ENCODE data around the gene PDHA1. TPM values are rescaled to one million over a fixed set of nuclear protein-coding genes. Genes with fewer than 3 reads are reported as not detected.

Gene PDHA1
- total RNA-seq, 4 donors from 2014 or later, result 48.8 to 121 (median 66.5) TPM

GRCh38 chrX:19373351-19373891 lies 29.7 kb downstream of the PDHA1 start:
- intact Hi-C loops (cut with DNase I), result no loop called here
- H3K36me3 ChIP-seq, result no peaks in the 10 kb centered on the region
- TF ChIP-seq POLR2A (IDR thresholded peaks at IDR 0.05) (no peak), CTCF (IDR thresholded peaks at IDR 0.05) (no peak)
- WGBS, 2 donors, result 44 to 46% methylated on average over 9 to 15 of the region's 23 CpGs
- no peaks in the 10 kb centered on the region for H3K9me3 ChIP-seq
- peak overlapping the region in 2 of 4 donors; percentile 34 to 61 for H3K4me3 ChIP-seq
- H3K27me3 ChIP-seq, result no peaks in the 10 kb centered on the region
- no peak overlapping the region for H3K27ac ChIP-seq
- DNase-seq, result no peak
- peaks cover 0 to 10% (median 0%) of the 10 kb centered on the region in 3 donors for H3K4me1 ChIP-seq

- Histone ChIP-seq H3K36me3 (no peaks in the 10 kb centered on the region), H3K27me3 (no peaks in the 10 kb centered on the region), H3K4me3 (no peak overlapping the region), H3K27ac (no peak overlapping the region), H3K9me3 (no peaks in the 10 kb centered on the region), H3K4me1 (peaks cover 0 to 10% (median 0%) of the 10 kb centered on the region in 3 donors)
- DNase-seq, result no peak
- 50% methylated on average over 1 of the region's 8 CpGs; no CpG with 5 or more reads in 1 of the 2 donors for WGBS, 2 donors
- intact Hi-C loops (cut with DNase I), result no loop called here
- no peak for TF ChIP-seq CTCF (IDR thresholded peaks at IDR 0.05)
- no peak for TF ChIP-seq POLR2A (IDR thresholded peaks at IDR 0.05)
Measured at GRCh38 chrX:19375546-19375945, 31.8 kb downstream of the PDHA1 start.

DNA sequence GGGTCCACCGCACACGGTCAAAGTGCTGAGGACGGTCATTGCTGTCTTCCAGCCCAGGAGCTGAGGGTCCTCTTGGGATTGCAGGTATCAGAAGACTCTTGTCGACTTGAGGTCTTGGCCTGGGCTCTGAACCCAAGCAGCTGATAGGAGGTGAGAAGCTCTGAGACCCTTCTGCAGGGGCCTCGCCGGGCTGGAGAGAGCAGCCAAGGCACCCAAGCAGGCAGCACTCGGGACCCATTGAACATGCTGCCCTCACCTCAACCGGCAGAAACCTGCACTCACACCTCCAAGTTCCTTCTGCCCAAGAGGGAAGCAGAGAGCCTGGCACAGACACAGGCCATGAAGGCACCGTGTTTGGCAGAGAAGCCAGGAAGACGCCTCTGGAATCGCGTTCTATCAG lies 34.1 kb downstream of the PDHA1 start:
- TF ChIP-seq POLR2A (IDR thresholded peaks at IDR 0.05), result no peak
- 94% methylated on average over 7 of the region's 12 CpGs; no CpG with 5 or more reads in 1 of the 2 donors for WGBS, 2 donors
- no peak for DNase-seq
- Histone ChIP-seq H3K27me3 (no peaks in the 10 kb centered on the region), H3K36me3 (no peaks in the 10 kb centered on the region), H3K4me1 (peaks cover 0 to 6% (median 0%) of the 10 kb centered on the region in 3 donors), H3K4me3 (no peak overlapping the region), H3K27ac (no peak overlapping the region), H3K9me3 (no peaks in the 10 kb centered on the region)
- intact Hi-C loops (cut with DNase I), result no loop called here

DNA sequence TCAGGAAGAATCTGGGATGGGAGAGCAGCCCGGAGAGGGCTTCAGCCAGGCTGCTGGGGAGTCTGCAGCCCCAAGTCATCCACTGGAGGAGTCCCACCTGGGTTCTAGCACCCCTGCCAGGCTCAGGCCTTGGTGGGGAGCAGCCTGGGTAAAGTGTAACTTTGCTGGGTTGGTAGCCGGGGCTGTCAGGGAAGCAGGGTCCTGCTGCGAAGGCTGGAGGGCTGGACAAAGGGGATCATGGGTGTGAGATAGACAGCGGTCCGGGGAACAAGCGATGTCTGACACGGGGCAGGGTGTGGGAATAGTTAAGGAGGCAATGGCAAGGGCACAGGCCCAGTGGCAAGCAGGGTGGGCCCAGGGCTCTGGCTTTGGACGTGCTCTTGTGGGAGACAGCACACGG lies 37.6 kb downstream of the PDHA1 start:
- Histone ChIP-seq H3K27me3 (no peaks in the 10 kb centered on the region), H3K9me3 (no peaks in the 10 kb centered on the region), H3K4me3 (no peak overlapping the region), H3K27ac (no peak overlapping the region), H3K36me3 (no peaks in the 10 kb centered on the region), H3K4me1 (no peaks in the 10 kb centered on the region)
- TF ChIP-seq POLR2A (IDR thresholded peaks at IDR 0.05) (no peak), CTCF (IDR thresholded peaks at IDR 0.05) (no peak)
- WGBS, 2 donors, result 70% methylated on average over 8 of the region's 9 CpGs; no CpG with 5 or more reads in 1 of the 2 donors
- intact Hi-C loops (cut with DNase I), result no loop called here
- DNase-seq, result no peak

DNA sequence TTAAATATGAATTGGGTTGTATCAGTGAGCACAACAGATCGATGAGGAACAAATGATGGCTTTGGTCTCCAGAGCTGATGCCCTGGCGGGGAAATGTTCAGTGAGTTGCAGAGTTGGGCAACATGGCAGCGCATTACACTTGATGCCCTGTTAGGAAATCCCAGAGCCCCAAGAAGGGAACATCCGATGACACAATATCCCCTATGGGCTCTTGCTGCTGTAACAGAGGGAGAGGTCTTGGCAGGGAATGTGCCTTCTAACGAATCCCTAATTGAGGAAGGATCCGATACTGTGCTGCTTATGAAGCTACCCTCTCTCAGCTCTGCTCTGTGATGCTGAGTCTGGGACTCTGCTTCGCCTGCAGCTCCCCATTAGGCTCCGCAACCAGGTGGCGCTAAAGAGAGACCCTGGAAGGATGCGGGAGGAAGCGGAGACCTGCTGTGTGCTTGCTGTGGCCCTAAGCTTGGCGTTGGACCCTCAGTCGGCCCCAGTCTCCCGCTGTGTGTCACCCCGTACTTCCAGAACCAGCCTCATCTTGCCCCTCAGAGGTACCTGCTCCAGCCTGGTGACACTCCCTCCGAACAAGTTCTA lies 38.9 kb downstream of the PDHA1 start:
- TF ChIP-seq POLR2A (IDR thresholded peaks at IDR 0.05), result no peak
- peak in 4 of 6 experiments; percentile 11 to 38 (median 17) for TF ChIP-seq CTCF (IDR thresholded peaks at IDR 0.05)
- no peak for DNase-seq
- H3K27me3 ChIP-seq, result no peaks in the 10 kb centered on the region
- H3K27ac ChIP-seq, result no peak overlapping the region
- no peaks in the 10 kb centered on the region for H3K4me1 ChIP-seq
- H3K4me3 ChIP-seq, result no peak overlapping the region
- intact Hi-C loops (cut with DNase I), result no loop called here
- 44 to 57% methylated on average over 5 to 15 of the region's 16 CpGs for WGBS, 2 donors
- no peaks in the 10 kb centered on the region for H3K9me3 ChIP-seq
- no peaks in the 10 kb centered on the region for H3K36me3 ChIP-seq

All from esophagus squamous epithelium (tissue), 5 donors.